Fibroblast of mammary gland (primary cell): ENCODE data around the gene CEP70.
"Not testable (repeated sequence)": the region's sequence is repeated elsewhere in the genome, so short reads cannot be mapped to it uniquely, and the experiment has no call there.

Experiments
- DNase-seq: peaks from one replicate; pipeline ENCODE4 v3.0.0-alpha.2; 2010; ENCODE audit warnings: low read depth
- H3K4me3 ChIP-seq: 2 replicates; pipeline ENCODE4 v1.5.1; 2011; ENCODE audit warnings: low read depth, mild to moderate bottlenecking, low read length, moderate library complexity; ENCODE audit not compliant: control insufficient read depth
- CTCF ChIP-seq: conservative IDR thresholded peaks from 2 replicates; pipeline ENCODE4 v1.5.1; 2011; ENCODE audit warnings: low read depth, low read length, inconsistent platforms; ENCODE audit not compliant: control insufficient read depth, insufficient read depth

The CEP70 gene

GRCh38 chr3:138560501-138560900, 33.6 kb downstream of the CEP70 start:
- no peak for DNase-seq
- H3K4me3 ChIP-seq, result no peak overlapping the region
- no peak for TF ChIP-seq CTCF

GRCh38 chr3:138559134-138559533, 34.9 kb downstream of the CEP70 start:
- TF ChIP-seq CTCF, result no peak
- DNase-seq, result no peak
- no peak overlapping the region for H3K4me3 ChIP-seq

GRCh38 chr3:138554775-138555174, 39.3 kb downstream of the CEP70 start:
- DNase-seq, result not testable (repeated sequence)

GRCh38 chr3:138550958-138551357, 43.1 kb downstream of the CEP70 start:
- H3K4me3 ChIP-seq, DNase-seq: not testable (repeated sequence)

More at GRCh38 chr3:138554775-138555174, 39.3 kb downstream of the CEP70 start:
- not testable (repeated sequence) for H3K4me3 ChIP-seq

- H3K4me3 ChIP-seq, result no peak overlapping the region
- TF ChIP-seq CTCF, result no peak
- DNase-seq, result no peak
These were observed 44.7 kb downstream of the CEP70 start for GRCh38 chr3:138549179-138549977.

GRCh38 chr3:138547342-138547975, 46.6 kb downstream of the CEP70 start:
- no peak for TF ChIP-seq CTCF
- H3K4me3 ChIP-seq, result no peak overlapping the region
- DNase-seq, result no peak

GRCh38 chr3:138544546-138544945, 49.5 kb downstream of the CEP70 start:
- no peak for TF ChIP-seq CTCF
- no peak overlapping the region for H3K4me3 ChIP-seq
- DNase-seq, result no peak
